8988T (cell line): ENCODE measurements around the gene EVA1B.

Experiments
- DNase-seq: peaks from one replicate; pipeline ENCODE4 v3.0.0; 2011

EVA1B gene

DNA sequence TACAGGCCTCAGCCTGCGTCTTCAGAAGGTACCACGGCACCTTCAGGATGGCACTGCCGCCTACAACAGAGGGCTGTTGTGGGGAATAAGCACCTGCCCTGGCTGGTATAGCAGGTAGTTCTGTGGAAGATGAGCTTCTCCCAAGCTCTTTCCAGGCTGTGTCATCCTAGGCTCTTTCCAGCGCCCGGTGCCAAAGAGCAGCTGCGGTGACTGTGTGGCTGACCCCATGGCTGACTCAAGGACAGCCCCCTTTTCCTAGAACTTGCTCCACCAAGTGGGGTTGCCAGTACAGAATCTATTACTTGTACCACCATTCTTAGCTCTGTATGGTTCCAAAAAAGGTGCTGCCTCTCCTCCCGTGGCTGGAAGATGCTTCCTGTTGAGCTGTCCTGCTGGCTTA lies 21.9 kb upstream of the EVA1B start:
- no peak for DNase-seq

- no peak for DNase-seq
Measured at GRCh38 chr1:36344395-36344680, 20.9 kb upstream of the EVA1B start.

GRCh38 chr1:36343651-36344394 lies 20.4 kb upstream of the EVA1B start:
- DNase-seq = no peak

DNA sequence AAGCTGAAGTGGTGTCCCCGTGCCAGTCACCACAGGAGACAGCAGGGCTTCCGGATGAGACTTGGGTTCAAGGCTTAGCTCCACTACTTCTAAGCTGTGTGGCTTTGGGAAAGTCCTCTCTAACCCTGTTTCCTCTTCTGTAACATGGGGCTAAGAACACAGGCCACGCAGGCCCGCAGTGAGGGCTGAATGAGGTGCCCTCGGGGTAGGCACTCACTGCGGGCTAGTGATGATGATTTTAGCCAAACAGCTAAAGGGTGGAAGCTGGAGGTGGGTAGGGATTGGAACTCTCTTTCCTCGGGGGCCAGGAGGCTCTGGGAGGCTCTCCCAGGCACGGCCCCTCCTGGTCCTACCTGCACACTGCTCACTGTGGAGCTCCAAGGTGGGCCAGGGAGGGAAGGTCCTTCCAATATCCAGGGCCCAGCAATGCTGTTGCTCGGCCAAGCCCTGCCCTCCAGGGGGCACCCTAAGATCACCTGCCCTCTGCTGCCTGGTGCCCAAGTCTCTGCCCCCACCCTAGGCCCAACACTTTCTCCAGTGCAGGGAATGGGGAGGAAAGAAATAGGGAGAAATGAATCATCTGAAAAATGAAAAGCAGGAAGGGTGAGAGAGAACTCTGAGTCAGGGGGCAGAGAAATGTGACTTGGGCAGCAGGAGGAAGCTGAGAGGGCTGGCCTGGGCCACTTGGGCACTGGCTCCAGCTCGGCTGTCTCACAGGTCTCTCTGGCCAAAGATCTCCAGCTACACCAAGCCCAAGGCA lies 19.2 kb upstream of the EVA1B start:
- no peak for DNase-seq

- DNase-seq = no peak
Measured at GRCh38 chr1:36341626-36342320, 18.3 kb upstream of the EVA1B start.

DNA sequence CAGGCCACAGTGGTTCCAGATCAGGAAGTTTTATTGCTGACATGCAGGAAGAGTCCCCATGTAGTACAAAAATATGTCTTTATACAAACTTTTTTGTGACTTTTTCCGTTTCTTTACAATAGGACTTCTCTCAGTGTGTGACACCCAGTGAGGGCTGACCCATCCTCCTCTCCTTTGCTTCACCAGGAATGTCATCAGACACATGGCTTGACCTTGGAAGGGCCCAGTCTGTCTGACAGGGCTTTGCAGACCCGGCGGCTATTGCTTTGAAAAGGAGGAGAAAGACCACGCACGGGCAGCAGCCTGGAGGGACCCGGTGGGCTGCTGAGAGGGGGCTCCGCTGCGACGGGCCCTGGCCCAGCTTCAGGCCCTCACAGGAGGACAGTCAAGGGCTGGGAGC lies 16.2 kb upstream of the EVA1B start:
- DNase-seq = no peak

DNA sequence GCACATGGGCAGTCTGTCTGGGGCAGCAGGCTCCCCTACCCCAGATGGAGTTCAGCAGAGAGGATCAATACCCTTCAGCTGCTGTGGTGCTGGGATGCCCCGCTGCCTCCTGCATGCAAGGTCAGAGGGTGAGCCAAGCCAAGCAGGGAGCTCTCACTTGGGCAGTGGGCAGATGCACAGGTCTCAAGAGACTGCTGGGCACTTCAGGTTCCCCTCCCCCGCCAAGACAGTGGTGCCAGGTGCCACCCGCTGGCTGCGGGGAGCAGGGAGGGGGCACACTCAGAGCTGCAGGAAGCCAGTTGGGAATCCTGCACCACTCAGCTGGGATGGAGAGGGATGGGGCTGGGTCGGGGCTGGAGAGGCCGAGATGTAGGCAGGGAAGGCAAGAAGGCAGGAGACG lies 15.8 kb upstream of the EVA1B start:
- no peak for DNase-seq

DNA sequence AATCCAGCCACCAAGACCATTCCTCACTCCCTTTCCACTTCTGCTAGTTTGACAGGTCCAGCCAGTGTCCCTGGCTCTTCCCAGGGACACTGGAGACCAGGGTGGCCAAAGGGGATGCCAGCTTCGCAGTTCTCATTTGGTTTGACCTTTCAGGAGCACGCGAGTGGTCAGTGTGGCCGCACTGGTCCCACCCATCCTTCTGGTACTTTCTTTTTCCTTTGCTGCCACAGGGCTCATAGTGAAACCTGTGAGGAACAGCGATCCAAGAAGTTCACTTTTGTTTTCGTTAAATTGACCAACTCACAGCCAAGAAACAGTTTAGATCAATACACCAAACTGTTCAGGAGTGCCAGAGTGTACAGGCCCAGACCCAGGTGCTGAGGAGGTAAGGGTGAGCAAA lies 14.4 kb upstream of the EVA1B start:
- no peak for DNase-seq

DNA sequence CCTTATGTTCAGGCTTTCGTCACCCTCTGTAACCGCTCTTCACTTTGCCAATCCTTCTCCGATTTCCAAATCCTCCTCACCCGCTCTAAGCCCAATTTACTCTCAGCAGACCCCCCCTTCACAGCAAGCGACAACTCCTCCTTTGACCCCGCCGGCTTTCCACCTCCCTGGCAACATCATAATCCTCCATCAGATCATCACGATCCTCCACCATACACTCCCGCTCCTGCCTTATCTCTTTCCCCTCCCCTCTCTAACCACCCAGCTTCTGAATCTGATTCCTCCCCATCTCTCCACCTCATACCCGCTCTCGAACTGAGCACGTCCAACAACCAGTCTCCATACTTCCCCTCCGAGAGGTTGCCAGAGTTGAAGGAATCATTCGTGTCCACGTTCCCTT lies 7.5 kb upstream of the EVA1B start:
- no peak for DNase-seq

DNA sequence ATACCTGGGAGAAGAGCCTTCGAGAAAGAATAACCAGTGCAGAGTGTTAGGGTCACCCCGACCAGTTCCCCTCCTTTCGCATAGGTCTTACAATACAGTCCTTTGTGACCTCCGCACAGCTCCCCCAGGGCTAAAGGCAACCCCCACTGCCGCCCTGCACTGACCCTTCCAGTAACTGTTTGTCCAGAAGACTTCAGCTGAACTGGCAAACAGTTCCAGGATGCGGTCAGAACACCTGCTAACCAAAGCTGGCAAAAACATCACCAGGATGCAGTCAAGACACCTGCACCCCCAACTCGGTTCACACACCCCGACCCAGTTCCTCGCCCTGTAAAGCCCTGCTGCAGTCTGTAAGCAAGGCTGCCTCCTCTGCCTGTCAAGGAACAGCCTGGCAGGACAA lies 6.4 kb upstream of the EVA1B start:
- no peak for DNase-seq

GRCh38 chr1:36328713-36329112 lies 5.3 kb upstream of the EVA1B start:
- DNase-seq = no peak

GRCh38 chr1:36328088-36328480 lies 4.6 kb upstream of the EVA1B start:
- no peak for DNase-seq

DNA sequence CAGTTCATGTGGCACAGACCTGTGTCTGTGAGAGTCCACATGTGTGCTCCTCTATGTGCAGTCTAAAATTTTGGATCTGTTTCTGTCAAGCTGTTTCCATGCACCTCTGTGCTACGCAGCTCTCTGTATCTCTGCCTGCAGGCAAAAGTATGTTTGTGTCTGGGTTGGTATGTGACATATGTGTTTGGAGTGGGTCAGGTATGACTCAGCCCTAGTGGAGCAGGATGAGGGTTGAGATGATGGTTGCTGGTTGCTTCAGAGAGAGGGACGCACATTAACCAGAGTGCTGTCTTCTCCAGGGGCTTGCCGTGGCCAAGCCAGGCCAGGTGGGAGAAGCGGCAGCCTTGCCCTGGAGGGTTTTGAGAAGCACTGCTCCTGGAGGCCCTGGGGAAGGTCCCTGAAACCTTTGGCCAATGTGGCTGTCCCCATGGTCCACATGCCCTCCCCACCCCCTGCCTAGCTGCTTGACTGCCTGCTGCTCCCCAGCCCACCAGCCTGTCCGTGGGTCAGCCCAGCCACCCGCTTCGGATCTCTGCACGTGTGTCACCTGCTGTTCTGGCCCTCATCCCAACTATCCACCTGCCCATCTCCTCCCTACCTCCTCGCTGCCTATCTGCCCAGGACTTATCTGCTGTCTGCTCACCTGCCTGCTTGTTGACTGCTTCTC lies 4.1 kb upstream of the EVA1B start:
- no peak for DNase-seq

DNA sequence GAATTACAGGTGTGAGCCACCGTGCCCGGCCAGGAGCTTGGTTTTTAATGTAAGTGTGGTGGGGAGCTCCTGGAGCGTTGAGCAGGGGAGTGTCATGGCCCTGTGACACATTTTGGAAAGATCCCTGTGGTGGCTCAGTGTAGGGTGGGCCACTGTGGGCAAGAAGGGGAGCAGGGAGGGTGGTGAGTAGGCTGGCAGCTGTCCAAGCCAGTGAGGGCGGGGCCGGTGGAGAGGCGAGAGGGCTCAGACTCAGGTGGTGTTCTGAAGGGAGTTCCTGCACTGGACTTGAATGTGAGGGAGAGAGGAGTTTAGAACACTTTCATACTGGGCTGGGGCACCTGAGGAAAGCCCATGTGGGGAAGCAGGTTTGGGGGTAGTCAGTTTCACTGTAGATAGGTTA lies 3.1 kb upstream of the EVA1B start:
- DNase-seq = no peak

DNA sequence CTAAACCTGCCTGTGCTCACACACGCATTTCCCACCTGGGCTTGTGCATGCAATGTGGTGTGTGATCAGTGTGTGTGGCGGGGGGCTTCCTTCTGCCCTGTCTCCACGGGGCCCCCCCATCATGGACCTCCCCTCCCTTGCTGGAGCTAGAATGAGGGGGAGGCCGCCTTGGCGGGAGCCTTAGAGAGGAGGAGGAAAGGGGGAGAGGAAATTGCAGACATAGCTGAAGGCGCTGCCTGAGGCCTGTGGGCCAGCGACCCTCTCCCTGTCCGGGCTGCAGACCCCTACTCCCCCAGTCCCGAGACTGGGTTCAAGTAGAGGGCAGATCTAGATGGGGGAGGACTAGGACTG lies 883 bp upstream of the EVA1B start:
- no peak for DNase-seq

GRCh38 chr1:36322786-36323635 lies 434 bp downstream of the EVA1B start:
- DNase-seq = peak; percentile 41

- DNase-seq = no peak
Measured at GRCh38 chr1:36322041-36322785, 1.2 kb downstream of the EVA1B start.

GRCh38 chr1:36321119-36321951 lies 2.1 kb downstream of the EVA1B start:
- no peak for DNase-seq

GRCh38 chr1:36320767-36321118 lies 2.7 kb downstream of the EVA1B start:
- no peak for DNase-seq

- no peak for DNase-seq
Measured at GRCh38 chr1:36320291-36320761, 3.1 kb downstream of the EVA1B start.

- no peak for DNase-seq
Measured at GRCh38 chr1:36309397-36309796, 14.0 kb downstream of the EVA1B start.
